Upper lobe of left lung (tissue), 4 donors: Measurements from ENCODE around the gene NTN1.

Experiments used
- CTCF ChIP-seq, 6 experiments: fragments of 450-650 bp in 4 of 6; fragments of 200-600 bp in 2 of 6; sonication (generic) in 2 of 6; IDR thresholded peaks; one replicate each; pipeline ENCODE4 v1.5.1; 2016 to 2019; ENCODE audit warnings: antibody characterized with exemption in 6 of 6
- POLR2A ChIP-seq, 4 donors: fragments of 450-650 bp; IDR thresholded peaks; one replicate each; pipeline ENCODE4 v1.5.1; 2016 to 2017; ENCODE audit warnings: antibody characterized with exemption in 4 of 4, mild to moderate bottlenecking in 2 of 4
- POLR2AphosphoS5 ChIP-seq, 2 donors: sonication (generic); formaldehyde crosslinking; IDR thresholded peaks; one replicate each; pipeline ENCODE4 v1.5.1; 2017; ENCODE audit warnings: antibody characterized with exemption in 2 of 2

GRCh38 chr17:9255833-9256232 lies 234.5 kb downstream of the NTN1 start:
- TF ChIP-seq POLR2A (IDR thresholded peaks at IDR 0.05) (no peak), CTCF (IDR thresholded peaks at IDR 0.05) (no peak), POLR2AphosphoS5 (IDR thresholded peaks at IDR 0.05) (no peak)
